Measurements from ENCODE around the gene MED12L. TPM values are rescaled to one million over a fixed set of nuclear protein-coding genes. Genes with fewer than 3 reads are reported as not detected.

MED12L gene
- total RNA-seq, 4 donors from 2014 or later = 0.51 to 12.7 (median 3.1) TPM

- intact Hi-C loops (cut with DNase I; ENCODE audit: low total_unique reads) = no loop called here
- H3K4me3 ChIP-seq = no peak overlapping the region
- no peaks in the 10 kb centered on the region for H3K9me3 ChIP-seq
- no peaks in the 10 kb centered on the region for H3K36me3 ChIP-seq
- no peaks in the 10 kb centered on the region for H3K27me3 ChIP-seq
- TF ChIP-seq CTCF (IDR thresholded peaks at IDR 0.05) (no peak), POLR2A (IDR thresholded peaks at IDR 0.05) (no peak)
- H3K27ac ChIP-seq = no peak overlapping the region
- H3K4me1 ChIP-seq = no peaks in the 10 kb centered on the region
- DNase-seq = no peak
Measured at GRCh38 chr3:151082880-151083838, 2.3 kb upstream of the MED12L start.

DNA sequence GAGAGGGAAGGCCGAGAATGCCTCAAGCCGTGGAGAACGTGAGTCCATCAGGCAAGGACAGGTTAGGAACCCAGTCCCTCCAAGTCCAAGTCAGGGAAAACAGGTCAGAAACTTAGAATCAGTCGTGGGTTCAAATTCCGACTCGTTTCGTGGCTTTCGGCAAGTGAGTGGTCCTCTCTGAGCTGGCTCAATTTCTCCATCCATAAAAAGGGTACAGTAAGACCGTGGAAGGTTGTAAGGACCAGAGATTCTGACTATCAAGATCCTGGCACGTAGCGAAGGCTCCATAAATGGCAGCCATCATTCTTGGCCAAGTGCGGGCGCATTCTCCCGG is 604 bp upstream of the MED12L start:
- Histone ChIP-seq H3K4me3 (peak overlapping the region; percentile 53 to 61), H3K27me3 (no peaks in the 10 kb centered on the region), H3K36me3 (no peaks in the 10 kb centered on the region), H3K9me3 (no peaks in the 10 kb centered on the region), H3K4me1 (no peaks in the 10 kb centered on the region), H3K27ac (no peak overlapping the region)
- intact Hi-C loops (cut with DNase I; ENCODE audit: low total_unique reads) = no loop called here
- TF ChIP-seq CTCF (IDR thresholded peaks at IDR 0.05) = no peak
- TF ChIP-seq POLR2A (IDR thresholded peaks at IDR 0.05) = no peak
- no peak for DNase-seq

GRCh38 chr3:151085889-151086483 is 522 bp downstream of the MED12L start:
- intact Hi-C loops (cut with DNase I; ENCODE audit: low total_unique reads) = no loop called here
- H3K36me3 ChIP-seq = no peaks in the 10 kb centered on the region
- no peaks in the 10 kb centered on the region for H3K9me3 ChIP-seq
- no peaks in the 10 kb centered on the region for H3K4me1 ChIP-seq
- peak overlapping the region; percentile 62 to 68 for H3K27ac ChIP-seq
- H3K4me3 ChIP-seq = peak overlapping the region; percentile 53 to 61
- DNase-seq = peak in 1 of 2 donors; percentile 23
- no peak for TF ChIP-seq POLR2A (IDR thresholded peaks at IDR 0.05)
- no peaks in the 10 kb centered on the region for H3K27me3 ChIP-seq

GRCh38 chr3:151086484-151087456 is 1.3 kb downstream of the MED12L start:
- peak overlapping the region; percentile 53 to 61 for H3K4me3 ChIP-seq
- DNase-seq = peak; percentile 68 to 72
- no peaks in the 10 kb centered on the region for H3K9me3 ChIP-seq
- peak; percentile 37 to 61 (median 41) for TF ChIP-seq CTCF (IDR thresholded peaks at IDR 0.05)
- peak in 1 of 2 donors; percentile 10 for TF ChIP-seq POLR2A (IDR thresholded peaks at IDR 0.05)
- H3K27me3 ChIP-seq = no peaks in the 10 kb centered on the region
- H3K4me1 ChIP-seq = no peaks in the 10 kb centered on the region
- intact Hi-C loops (cut with DNase I; ENCODE audit: low total_unique reads) = no loop called here
- no peaks in the 10 kb centered on the region for H3K36me3 ChIP-seq
- peak overlapping the region; percentile 62 to 68 for H3K27ac ChIP-seq

- H3K36me3 ChIP-seq = no peaks in the 10 kb centered on the region
- no peak for DNase-seq
- H3K4me3 ChIP-seq = no peak overlapping the region
- TF ChIP-seq CTCF (IDR thresholded peaks at IDR 0.05) (no peak), POLR2A (IDR thresholded peaks at IDR 0.05) (no peak)
- H3K27me3 ChIP-seq = no peaks in the 10 kb centered on the region
- no peak overlapping the region for H3K27ac ChIP-seq
- H3K9me3 ChIP-seq = no peaks in the 10 kb centered on the region
- H3K4me1 ChIP-seq = no peaks in the 10 kb centered on the region
- intact Hi-C loops (cut with DNase I; ENCODE audit: low total_unique reads) = no loop called here
Measured at GRCh38 chr3:151087648-151088047, 2.2 kb downstream of the MED12L start.
